Activated B cell treated with CpG ODN at 0.5 μM for 24 hours (primary cell): ENCODE measurements around the gene IDH3B. TPM values are rescaled to one million over a fixed set of nuclear protein-coding genes. Genes with fewer than 3 reads are reported as not detected.

Experiments used
- ATAC-seq: fragments of 200-7000 bp; cut with Tn5 transposase; one replicate; pipeline ENCODE4 v1.10.0; 2021; ENCODE audit warnings: low read depth, mild to moderate bottlenecking, moderate library complexity
- CTCF ChIA-PET: fragments of 350-600 bp; sonication (Branson Sonifier 250); formaldehyde crosslinking; loops from one replicate; lab custom pipeline; 2021; ENCODE audit warnings: antibody characterized with exemption; lab: Charles Lee
- POLR2A ChIA-PET: fragments of 350-600 bp; sonication (Branson Sonifier 250); formaldehyde crosslinking; loops from one replicate; lab custom pipeline; 2021; ENCODE audit warnings: antibody characterized with exemption; lab: Charles Lee
- DNase-seq: peaks from one replicate; pipeline ENCODE4 v3.0.0; 2022
- H3K27ac Mint-ChIP-seq: one replicate; pipeline ENCODE4 v1.8.0; 2020; ENCODE audit warnings: mixed read lengths
- H3K27me3 Mint-ChIP-seq: one replicate; pipeline ENCODE4 v1.8.0; 2021; ENCODE audit warnings: mixed read lengths
- H3K36me3 Mint-ChIP-seq: one replicate; pipeline ENCODE4 v1.8.0; 2021; ENCODE audit warnings: low read depth, mixed read lengths
- H3K4me1 Mint-ChIP-seq: one replicate; pipeline ENCODE4 v1.8.0; 2021; ENCODE audit warnings: mixed read lengths
- H3K4me3 Mint-ChIP-seq: one replicate; pipeline ENCODE4 v1.8.0; 2020; ENCODE audit warnings: mild to moderate bottlenecking, mixed read lengths
- H3K9me3 Mint-ChIP-seq: one replicate; pipeline ENCODE4 v1.8.0; 2020; ENCODE audit warnings: mixed read lengths
- intact Hi-C: fragments of 100-400 bp; cut with micrococcal nuclease; formaldehyde crosslinking; loops from one replicate; pipeline ENCODE4 v1.15.1; 2024
- total RNA-seq: library from RNA; stranded (reverse); gene quantifications from 2 replicates; pipeline ENCODE4 v1.2.3, GENCODE V29; 2022
- TF ChIP-seq, protein P1 (sequence below): fragments of 200-600 bp; IDR thresholded peaks from one replicate; pipeline ENCODE4 v1.8.0; 2022; ENCODE audit warnings: antibody characterized with exemption, mild to moderate bottlenecking

Gene IDH3B
- total RNA-seq, 1 donor from 2014 or later: 121 TPM

- CTCF ChIA-PET: no interaction called here
- POLR2A ChIA-PET: no interaction called here
- H3K36me3 Mint-ChIP-seq: peaks cover 4% of the 10 kb centered on the region
- H3K9me3 Mint-ChIP-seq: peaks cover 9% of the 10 kb centered on the region
- intact Hi-C loops: no loop called here
- H3K4me3 Mint-ChIP-seq: no peak overlapping the region
- ATAC-seq (no peak), DNase-seq (no peak)
- no peaks in the 10 kb centered on the region for H3K4me1 Mint-ChIP-seq
- TF ChIP-seq, protein P1, sequence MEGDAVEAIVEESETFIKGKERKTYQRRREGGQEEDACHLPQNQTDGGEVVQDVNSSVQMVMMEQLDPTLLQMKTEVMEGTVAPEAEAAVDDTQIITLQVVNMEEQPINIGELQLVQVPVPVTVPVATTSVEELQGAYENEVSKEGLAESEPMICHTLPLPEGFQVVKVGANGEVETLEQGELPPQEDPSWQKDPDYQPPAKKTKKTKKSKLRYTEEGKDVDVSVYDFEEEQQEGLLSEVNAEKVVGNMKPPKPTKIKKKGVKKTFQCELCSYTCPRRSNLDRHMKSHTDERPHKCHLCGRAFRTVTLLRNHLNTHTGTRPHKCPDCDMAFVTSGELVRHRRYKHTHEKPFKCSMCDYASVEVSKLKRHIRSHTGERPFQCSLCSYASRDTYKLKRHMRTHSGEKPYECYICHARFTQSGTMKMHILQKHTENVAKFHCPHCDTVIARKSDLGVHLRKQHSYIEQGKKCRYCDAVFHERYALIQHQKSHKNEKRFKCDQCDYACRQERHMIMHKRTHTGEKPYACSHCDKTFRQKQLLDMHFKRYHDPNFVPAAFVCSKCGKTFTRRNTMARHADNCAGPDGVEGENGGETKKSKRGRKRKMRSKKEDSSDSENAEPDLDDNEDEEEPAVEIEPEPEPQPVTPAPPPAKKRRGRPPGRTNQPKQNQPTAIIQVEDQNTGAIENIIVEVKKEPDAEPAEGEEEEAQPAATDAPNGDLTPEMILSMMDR: no peak
- H3K27me3 Mint-ChIP-seq: peaks cover 40% of the 10 kb centered on the region
- H3K27ac Mint-ChIP-seq: no peak overlapping the region
Observed at GRCh38 chr20:2610941-2611720, 52.9 kb downstream of the IDH3B start.

GRCh38 chr20:2610326-2610725 lies 53.7 kb downstream of the IDH3B start:
- Mint-ChIP-seq H3K36me3 (peaks cover 4% of the 10 kb centered on the region), H3K4me1 (no peaks in the 10 kb centered on the region)
- CTCF ChIA-PET: no interaction called here

More at GRCh38 chr20:2610326-2610725, 53.7 kb downstream of the IDH3B start:
- POLR2A ChIA-PET: no interaction called here
- TF ChIP-seq, protein P1: no peak
- Mint-ChIP-seq H3K27me3 (peaks cover 34% of the 10 kb centered on the region), H3K4me3 (no peak overlapping the region), H3K9me3 (peaks cover 13% of the 10 kb centered on the region), H3K27ac (no peak overlapping the region)
- intact Hi-C loops: no loop called here
- DNase-seq: no peak
- no peak for ATAC-seq

Other genes with a start within 250 kb of the IDH3B start
- gene SNRPB, start 193.4 kb downstream of the IDH3B start, total RNA-seq: 215 and 234 TPM in 2 replicates
- gene ZNF343, start 155.3 kb downstream of the IDH3B start, total RNA-seq: 14.8 and 16.6 TPM in 2 replicates
- not detected in 2 replicates for gene TMC2, start 127.6 kb downstream of the IDH3B start, total RNA-seq
- 327 and 333 TPM in 2 replicates for gene NOP56, start 11.6 kb downstream of the IDH3B start, total RNA-seq
- 1.6 and 2.4 TPM in 2 replicates for gene EBF4, start 28.6 kb upstream of the IDH3B start, total RNA-seq
- gene CPXM1, start 136.4 kb upstream of the IDH3B start, total RNA-seq: 8.5 and 9.8 TPM in 2 replicates
- gene C20orf141, start 150.8 kb upstream of the IDH3B start, total RNA-seq: not detected in 2 replicates
- not detected in 2 replicates for gene TMEM239, start 152.1 kb upstream of the IDH3B start, total RNA-seq
- gene PCED1A, start 176.4 kb upstream of the IDH3B start, total RNA-seq: 53.2 and 59.1 TPM in 2 replicates
- gene VPS16, start 176.5 kb upstream of the IDH3B start, total RNA-seq: 54.7 and 56.9 TPM in 2 replicates
- gene PTPRA, start 209.3 kb upstream of the IDH3B start, total RNA-seq: 43.6 and 46.7 TPM in 2 replicates